Trophoblast cell (in vitro differentiated cells and primary cell): Measurements from ENCODE around the gene MKNK2.
A peak's percentile ranks its signal among the peaks of the same experiment; 100 is the strongest.
"Not testable (repeated sequence)": the region's sequence is repeated elsewhere in the genome, so short reads cannot be mapped to it uniquely, and the experiment has no call there.

Experiments
- DNase-seq, 2 donors: peaks; one replicate each; pipeline ENCODE4 v3.0.0-alpha.2; 2016
- H2AFZ ChIP-seq: 2 replicates; pipeline ENCODE4 v1.6.1; 2013; ENCODE audit warnings: low read length, moderate library complexity, mild to moderate bottlenecking; ENCODE audit not compliant: insufficient read depth, poor library complexity
- H2AK5ac ChIP-seq: 2 replicates; pipeline ENCODE4 v1.6.1; 2013; ENCODE audit warnings: mild to moderate bottlenecking, low read length
- H2BK120ac ChIP-seq: 2 replicates; pipeline ENCODE4 v1.6.1; 2013; ENCODE audit warnings: low read length, mild to moderate bottlenecking, moderate library complexity; ENCODE audit not compliant: insufficient read depth, poor library complexity
- H2BK12ac ChIP-seq: 2 replicates; pipeline ENCODE4 v1.6.1; 2013; ENCODE audit warnings: mild to moderate bottlenecking, low read length, moderate library complexity
- H2BK5ac ChIP-seq: 2 replicates; pipeline ENCODE4 v1.6.1; 2013; ENCODE audit warnings: low read length, low read depth, moderate library complexity, mild to moderate bottlenecking; ENCODE audit not compliant: poor library complexity
- H3K14ac ChIP-seq: 2 replicates; pipeline ENCODE4 v1.6.1; 2013; ENCODE audit warnings: mild to moderate bottlenecking, low read length
- H3K18ac ChIP-seq: 2 replicates; pipeline ENCODE4 v1.6.1; 2013; ENCODE audit warnings: mild to moderate bottlenecking, low read length
- H3K23ac ChIP-seq: 2 replicates; pipeline ENCODE4 v1.6.1; 2013; ENCODE audit warnings: low read length
- H3K27ac ChIP-seq: 2 replicates; pipeline ENCODE4 v1.5.1; 2013; ENCODE audit warnings: low read depth, mild to moderate bottlenecking, inconsistent platforms, low read length, moderate library complexity
- H3K27me3 ChIP-seq: 2 replicates; pipeline ENCODE4 v1.6.1; 2013; ENCODE audit warnings: inconsistent platforms, mild to moderate bottlenecking, low read length, moderate library complexity; ENCODE audit not compliant: insufficient read depth
- H3K36me3 ChIP-seq, 2 experiments: 1 replicate in 1 of 2; 2 replicates in 1 of 2; pipeline ENCODE4 v1.6.1; 2013; ENCODE audit warnings: low read length in 2 of 2, mild to moderate bottlenecking in 2 of 2, moderate library complexity in 1 of 2; ENCODE audit not compliant: insufficient read depth in 2 of 2, control insufficient read depth in 1 of 2
- H3K4ac ChIP-seq: 2 replicates; pipeline ENCODE4 v1.6.1; 2013; ENCODE audit warnings: low read depth, mild to moderate bottlenecking, low read length, moderate library complexity
- H3K4me1 ChIP-seq, 2 experiments: 1 replicate in 1 of 2; 2 replicates in 1 of 2; pipeline ENCODE4 v1.6.1; 2013; ENCODE audit warnings: low read length in 2 of 2, mild to moderate bottlenecking in 2 of 2, moderate library complexity in 1 of 2; ENCODE audit not compliant: insufficient read depth in 2 of 2, control insufficient read depth in 1 of 2
- H3K4me2 ChIP-seq: 2 replicates; pipeline ENCODE4 v1.6.1; 2013; ENCODE audit warnings: inconsistent platforms, mild to moderate bottlenecking, low read length, moderate library complexity
- H3K4me3 ChIP-seq: 2 replicates; pipeline ENCODE4 v1.5.1; 2013; ENCODE audit warnings: mild to moderate bottlenecking, low read depth, low read length, inconsistent platforms
- H3K79me1 ChIP-seq: one replicate; pipeline ENCODE4 v1.6.1; 2013; ENCODE audit warnings: low read length
- H3K79me2 ChIP-seq: 2 replicates; pipeline ENCODE4 v1.6.1; 2013; ENCODE audit warnings: low read length, mild to moderate bottlenecking; ENCODE audit not compliant: control insufficient read depth, insufficient read depth, poor library complexity
- H3K9ac ChIP-seq: 2 replicates; pipeline ENCODE4 v1.6.1; 2013; ENCODE audit warnings: mild to moderate bottlenecking, low read length
- H3K9me3 ChIP-seq: 2 replicates; pipeline ENCODE4 v1.6.1; 2013; ENCODE audit warnings: low read depth, mild to moderate bottlenecking, control low read depth, inconsistent platforms, low read length; ENCODE audit not compliant: insufficient read depth
- H4K12ac ChIP-seq: 2 replicates; pipeline ENCODE4 v1.6.1; 2013; ENCODE audit warnings: low read depth, mild to moderate bottlenecking, low read length, moderate library complexity
- H4K8ac ChIP-seq: 2 replicates; pipeline ENCODE4 v1.6.1; 2013; ENCODE audit warnings: low read depth, mild to moderate bottlenecking, low read length, moderate library complexity
- H4K91ac ChIP-seq: one replicate; pipeline ENCODE4 v1.6.1; 2013; ENCODE audit warnings: low read depth, mild to moderate bottlenecking, low read length, moderate library complexity
- WGBS: extraction: QIAGEN DNeasy Blood & Tissue Kit; methylation state at CpG from one replicate; pipeline ENCODE4 v1.1.7; 2013; ENCODE audit warnings: missing lambda C conversion rate; ENCODE audit not compliant: insufficient read length, insufficient coverage; ENCODE audit errors: extremely low coverage; 5-methylcytosine and 5-hydroxymethylcytosine counted together

The MKNK2 gene

DNA sequence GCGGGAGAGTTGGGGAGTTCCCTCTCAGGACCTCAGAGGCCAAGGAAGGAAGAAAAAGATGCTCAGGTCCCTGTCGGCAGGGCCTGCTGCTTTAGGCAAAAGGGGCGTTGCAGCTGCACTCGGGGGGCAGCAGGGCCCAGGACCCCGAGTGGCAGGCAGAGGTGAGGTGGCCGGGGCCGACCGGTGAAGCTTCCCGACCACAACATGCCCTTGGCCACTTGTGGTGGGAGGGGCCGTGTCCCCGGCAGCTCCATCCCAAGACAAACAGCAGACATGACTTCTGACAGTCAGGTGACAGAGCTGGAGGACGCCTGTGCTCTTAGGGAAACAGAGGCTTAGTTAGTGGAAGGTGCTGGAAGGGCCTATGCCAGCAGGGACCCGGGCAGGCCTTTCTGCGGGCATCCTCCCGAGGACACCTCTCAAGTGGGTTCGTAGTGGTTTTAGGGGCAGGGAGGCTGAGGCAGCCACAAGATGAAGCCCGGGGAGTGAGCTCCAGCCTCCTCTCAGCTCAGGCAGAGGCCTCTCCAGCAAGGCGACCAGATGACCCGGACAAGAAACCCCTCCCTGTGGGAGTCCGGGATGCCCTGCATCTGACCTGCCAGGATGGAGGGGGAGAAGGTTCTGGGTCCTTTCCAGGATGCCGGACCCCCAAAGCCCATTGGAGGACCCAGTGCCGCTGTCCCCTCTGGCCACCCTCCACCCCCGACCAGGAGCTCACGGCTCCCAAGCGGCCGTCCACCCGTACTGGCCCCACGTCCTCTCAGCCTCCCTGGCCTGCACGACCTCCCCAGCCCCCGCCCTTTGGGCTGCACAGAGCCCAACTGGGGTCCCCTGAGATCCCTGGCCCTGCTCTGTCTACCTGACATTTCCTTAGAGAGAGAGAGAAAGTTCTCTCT lies 59.8 kb downstream of the MKNK2 start:
- Histone ChIP-seq H3K79me1 (no peaks in the 10 kb centered on the region), H3K4me2 (no peak overlapping the region), H4K12ac (no peak overlapping the region), H3K27me3 (no peaks in the 10 kb centered on the region), H2AFZ (no peak overlapping the region), H3K18ac (no peak overlapping the region), H3K36me3 (peaks cover 45 to 48% of the 10 kb centered on the region in 2 experiments), H3K23ac (no peak overlapping the region), H3K4ac (no peak overlapping the region), H4K8ac (no peak overlapping the region), H3K4me1 (peaks cover 0 to 2% of the 10 kb centered on the region in 2 experiments), H2BK120ac (no peak overlapping the region), H2AK5ac (no peak overlapping the region), H3K9ac (no peak overlapping the region), H3K9me3 (no peaks in the 10 kb centered on the region), H4K91ac (no peak overlapping the region), H3K14ac (no peak overlapping the region), H2BK12ac (no peak overlapping the region), H3K4me3 (no peak overlapping the region), H2BK5ac (no peak overlapping the region), H3K79me2 (no peaks in the 10 kb centered on the region), H3K27ac (no peak overlapping the region)
- WGBS: no CpG with 5 or more reads among the region's 30 CpGs
- DNase-seq: no peak

DNA sequence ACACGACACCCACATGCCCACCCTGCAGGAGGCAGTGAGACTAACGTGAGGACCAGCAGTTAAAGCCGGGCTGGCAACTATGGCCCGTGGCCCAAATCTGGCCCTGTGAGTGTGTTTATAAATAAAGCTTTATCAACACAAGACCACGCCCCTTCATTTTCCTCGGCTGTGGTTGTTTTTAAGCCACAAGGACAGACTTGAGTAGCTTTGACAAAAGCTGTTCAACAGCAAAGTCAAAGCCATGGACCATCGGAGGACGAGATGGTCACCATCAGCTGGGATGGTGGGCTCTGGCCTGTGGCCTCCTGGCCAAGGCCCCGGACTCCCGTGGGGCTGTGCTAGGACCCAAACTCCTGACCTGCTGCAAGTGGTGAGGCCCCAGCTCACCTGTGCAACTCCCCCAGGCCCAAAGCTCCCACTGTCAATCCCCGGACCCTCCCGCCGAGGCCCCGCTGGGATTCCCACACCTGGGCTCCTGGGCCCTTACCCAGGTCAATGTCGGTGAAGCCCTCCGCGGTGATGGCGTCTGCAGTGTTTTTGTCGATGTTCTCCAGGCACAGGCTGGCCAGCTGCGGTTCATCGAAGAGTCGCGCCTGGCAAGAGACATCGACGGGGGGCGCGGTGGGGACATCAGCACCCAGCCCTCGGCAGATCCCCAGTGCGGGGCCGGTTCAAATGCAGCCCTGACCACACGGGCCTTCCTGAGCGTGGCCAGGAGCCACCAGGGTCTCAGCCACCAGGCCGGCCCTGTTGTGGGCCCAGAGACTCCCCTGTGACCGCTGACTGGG lies 60.6 kb downstream of the MKNK2 start:
- peaks cover 0 to 2% of the 10 kb centered on the region in 2 experiments for H3K4me1 ChIP-seq
- H3K79me1 ChIP-seq: no peaks in the 10 kb centered on the region
- DNase-seq: no peak
- no peak overlapping the region for H4K12ac ChIP-seq
- no peak overlapping the region for H3K14ac ChIP-seq
- H3K9ac ChIP-seq: no peak overlapping the region
- no peak overlapping the region for H2BK5ac ChIP-seq
- no peak overlapping the region for H3K27ac ChIP-seq
- H3K4me2 ChIP-seq: no peak overlapping the region
- H2BK120ac ChIP-seq: no peak overlapping the region
- peak overlapping the region; percentile 49 for H3K4me3 ChIP-seq
- H2AFZ ChIP-seq: no peak overlapping the region
- no peaks in the 10 kb centered on the region for H3K79me2 ChIP-seq
- H3K4ac ChIP-seq: no peak overlapping the region
- H3K18ac ChIP-seq: no peak overlapping the region
- no peak overlapping the region for H4K91ac ChIP-seq
- H3K36me3 ChIP-seq: peaks cover 53 to 56% of the 10 kb centered on the region in 2 experiments
- H3K9me3 ChIP-seq: no peaks in the 10 kb centered on the region
- no CpG with 5 or more reads among the region's 34 CpGs for WGBS
- no peak overlapping the region for H3K23ac ChIP-seq
- H2AK5ac ChIP-seq: no peak overlapping the region
- no peak overlapping the region for H2BK12ac ChIP-seq
- no peak overlapping the region for H4K8ac ChIP-seq
- no peaks in the 10 kb centered on the region for H3K27me3 ChIP-seq

DNA sequence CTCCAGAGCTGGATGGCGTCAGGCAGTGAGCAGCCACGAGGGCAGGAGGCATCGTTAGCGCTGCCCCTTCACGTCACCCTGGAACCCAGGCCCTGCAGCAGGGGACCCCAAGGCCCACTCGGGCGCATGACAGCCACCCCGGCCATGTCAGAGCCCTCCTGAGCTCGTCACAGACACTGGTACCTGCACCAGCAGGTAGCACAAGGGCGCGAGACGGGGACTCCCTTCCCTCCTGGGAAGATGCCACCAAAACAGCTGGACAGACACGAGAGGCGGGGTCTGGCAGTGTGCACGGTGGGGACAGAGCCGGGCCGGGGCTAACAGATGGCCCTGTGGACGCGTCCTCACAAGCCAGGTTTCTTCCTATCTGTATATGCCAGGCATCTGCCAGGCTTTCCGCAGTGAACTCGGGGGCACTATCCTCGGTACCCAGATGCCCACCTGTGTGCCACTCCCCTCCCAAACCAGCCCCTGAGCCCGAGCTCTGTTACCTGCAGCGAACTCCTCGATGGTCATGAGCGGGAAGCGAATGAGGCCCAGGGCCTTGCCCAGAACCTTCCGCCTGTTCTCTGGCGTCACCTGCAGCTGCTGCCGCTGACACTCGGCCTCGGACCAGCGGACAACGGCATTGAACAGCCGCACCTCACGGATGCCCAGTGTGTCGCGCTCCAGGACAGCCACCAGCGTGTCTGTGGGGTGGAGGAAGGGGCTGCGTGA lies 61.4 kb downstream of the MKNK2 start:
- peaks cover 59 to 64% of the 10 kb centered on the region in 2 experiments for H3K36me3 ChIP-seq
- no peak overlapping the region for H3K18ac ChIP-seq
- no peak overlapping the region for H3K4ac ChIP-seq
- H3K79me2 ChIP-seq: no peaks in the 10 kb centered on the region
- H2AK5ac ChIP-seq: no peak overlapping the region
- no CpG with 5 or more reads among the region's 40 CpGs for WGBS
- H2BK5ac ChIP-seq: no peak overlapping the region
- no peak overlapping the region for H4K8ac ChIP-seq
- DNase-seq: no peak
- no peak overlapping the region for H3K23ac ChIP-seq
- no peak overlapping the region for H3K9ac ChIP-seq
- peak overlapping the region; percentile 49 for H3K4me3 ChIP-seq
- H2BK120ac ChIP-seq: no peak overlapping the region
- no peaks in the 10 kb centered on the region for H3K27me3 ChIP-seq
- no peaks in the 10 kb centered on the region for H3K9me3 ChIP-seq
- no peak overlapping the region for H3K4me2 ChIP-seq
- no peak overlapping the region for H4K12ac ChIP-seq
- no peak overlapping the region for H2AFZ ChIP-seq
- peaks cover 0 to 2% of the 10 kb centered on the region in 2 experiments for H3K4me1 ChIP-seq
- H3K14ac ChIP-seq: no peak overlapping the region
- H3K79me1 ChIP-seq: no peaks in the 10 kb centered on the region
- H4K91ac ChIP-seq: no peak overlapping the region
- no peak overlapping the region for H2BK12ac ChIP-seq
- no peak overlapping the region for H3K27ac ChIP-seq

DNA sequence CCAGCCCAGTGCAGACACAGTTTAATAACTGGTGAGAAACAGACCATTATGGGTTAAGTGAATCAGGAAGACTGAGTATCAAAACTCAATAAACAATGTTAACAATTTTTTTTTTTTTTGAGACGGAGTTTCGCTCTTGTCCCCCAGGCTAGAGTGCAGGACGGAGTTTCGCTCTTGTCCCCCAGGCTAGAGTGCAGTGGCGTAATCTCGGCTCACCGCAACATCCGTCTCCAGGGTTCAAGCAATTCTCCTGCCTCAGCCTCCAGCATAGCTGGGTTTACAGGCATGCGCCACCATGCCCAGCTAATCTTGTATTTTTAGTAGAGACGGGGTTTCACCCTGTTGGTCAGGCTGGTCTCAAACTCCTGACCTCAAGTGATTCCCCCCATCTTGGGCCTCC lies 62.6 kb downstream of the MKNK2 start:
- H3K27me3 ChIP-seq, H3K18ac ChIP-seq, H3K4me1 ChIP-seq, H3K27ac ChIP-seq, H3K4me2 ChIP-seq, H3K9ac ChIP-seq, H2BK120ac ChIP-seq, H4K91ac ChIP-seq, H2BK5ac ChIP-seq, H4K12ac ChIP-seq, H3K4ac ChIP-seq, H3K4me3 ChIP-seq, H3K9me3 ChIP-seq, H2AFZ ChIP-seq, H2AK5ac ChIP-seq, H3K79me2 ChIP-seq, H2BK12ac ChIP-seq, H3K14ac ChIP-seq, H4K8ac ChIP-seq, H3K23ac ChIP-seq, H3K79me1 ChIP-seq: not testable (repeated sequence)
- no CpG with 5 or more reads among the region's 10 CpGs for WGBS
- peak; percentile 25 to 51 for DNase-seq
- H3K36me3 ChIP-seq: peaks cover 66 to 72% of the 10 kb centered on the region in 2 experiments
